H54 (cell line): ENCODE measurements around the gene TACC3.

Experiments
- DNase-seq: peaks from one replicate; pipeline ENCODE4 v3.0.0; 2011; ENCODE audit warnings: low spot score, mixed read lengths; ENCODE audit not compliant: insufficient read length
- FAIRE-seq: peaks from 3 replicates; lab custom pipeline; 2011; peaks lifted over from hg19 to GRCh38; lab: Jason Lieb, UNC
- POLR2A ChIP-seq: IDR thresholded peaks from 2 replicates; pipeline ENCODE4 v1.6.1; 2011; ENCODE audit warnings: low read depth, mild to moderate bottlenecking, low read length

TACC3 gene

GRCh38 chr4:1759170-1759817 lies 38.0 kb downstream of the TACC3 start:
- DNase-seq (no peak), FAIRE-seq (no peak)
- no peak for TF ChIP-seq POLR2A

- DNase-seq (no peak), FAIRE-seq (no peak)
- no peak for TF ChIP-seq POLR2A
Observed at GRCh38 chr4:1759818-1760223, 38.5 kb downstream of the TACC3 start.

DNA sequence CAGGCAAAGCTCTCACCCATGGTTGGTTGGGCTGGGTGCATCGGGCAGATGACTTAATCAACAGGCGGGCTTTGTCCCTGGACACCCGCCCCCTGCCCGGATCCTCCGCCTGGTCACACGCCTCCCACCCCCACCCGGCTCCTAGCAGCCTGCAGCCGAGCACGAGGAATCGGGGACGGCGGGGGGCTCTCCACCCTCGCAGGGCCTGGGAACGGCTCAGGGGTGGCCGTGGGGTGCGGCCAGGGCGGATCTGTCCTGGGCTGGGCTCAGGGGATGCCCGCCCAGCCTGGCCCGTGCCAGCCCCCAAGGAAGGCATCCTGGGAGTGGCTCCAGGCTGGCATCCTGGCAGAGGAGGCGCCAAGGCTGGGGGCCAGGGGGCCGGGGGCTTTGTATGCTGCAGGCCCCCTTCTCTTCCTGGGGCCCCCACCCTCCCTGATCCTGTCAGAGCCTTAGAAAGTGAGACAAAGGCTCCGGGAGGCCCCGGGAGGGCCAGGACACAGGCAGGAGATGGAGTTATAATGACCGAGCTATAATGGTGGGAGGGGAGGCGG lies 39.3 kb downstream of the TACC3 start:
- TF ChIP-seq POLR2A = no peak
- FAIRE-seq (no peak), DNase-seq (no peak)

DNA sequence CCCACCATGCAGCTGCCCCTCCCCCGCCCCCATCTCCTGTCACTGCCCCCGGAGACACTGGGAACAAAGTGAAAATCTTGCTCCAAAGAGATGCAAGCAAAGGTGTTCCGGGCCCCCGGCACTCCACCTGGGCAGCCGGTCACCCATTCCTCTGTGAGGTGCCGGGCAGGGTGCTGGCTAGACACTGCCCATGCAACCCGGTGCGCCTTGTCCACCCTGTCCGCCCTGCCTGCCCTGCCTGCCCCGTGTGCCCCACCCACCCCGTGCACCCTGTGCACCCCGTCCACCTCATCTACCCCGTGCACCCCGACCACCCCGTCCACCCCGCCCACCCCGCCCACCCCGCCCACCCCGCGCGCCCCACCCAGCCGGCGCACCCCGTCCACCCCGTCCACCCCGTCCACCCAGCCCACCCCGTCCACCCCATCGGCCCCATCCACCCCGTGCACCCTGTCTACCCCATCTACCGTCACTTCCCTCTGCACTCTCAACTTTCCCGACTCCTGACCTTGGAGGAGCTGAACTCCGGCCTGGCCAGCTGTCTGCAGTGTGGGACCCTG lies 39.9 kb downstream of the TACC3 start:
- TF ChIP-seq POLR2A = no peak
- no peak for FAIRE-seq
- no peak for DNase-seq

DNA sequence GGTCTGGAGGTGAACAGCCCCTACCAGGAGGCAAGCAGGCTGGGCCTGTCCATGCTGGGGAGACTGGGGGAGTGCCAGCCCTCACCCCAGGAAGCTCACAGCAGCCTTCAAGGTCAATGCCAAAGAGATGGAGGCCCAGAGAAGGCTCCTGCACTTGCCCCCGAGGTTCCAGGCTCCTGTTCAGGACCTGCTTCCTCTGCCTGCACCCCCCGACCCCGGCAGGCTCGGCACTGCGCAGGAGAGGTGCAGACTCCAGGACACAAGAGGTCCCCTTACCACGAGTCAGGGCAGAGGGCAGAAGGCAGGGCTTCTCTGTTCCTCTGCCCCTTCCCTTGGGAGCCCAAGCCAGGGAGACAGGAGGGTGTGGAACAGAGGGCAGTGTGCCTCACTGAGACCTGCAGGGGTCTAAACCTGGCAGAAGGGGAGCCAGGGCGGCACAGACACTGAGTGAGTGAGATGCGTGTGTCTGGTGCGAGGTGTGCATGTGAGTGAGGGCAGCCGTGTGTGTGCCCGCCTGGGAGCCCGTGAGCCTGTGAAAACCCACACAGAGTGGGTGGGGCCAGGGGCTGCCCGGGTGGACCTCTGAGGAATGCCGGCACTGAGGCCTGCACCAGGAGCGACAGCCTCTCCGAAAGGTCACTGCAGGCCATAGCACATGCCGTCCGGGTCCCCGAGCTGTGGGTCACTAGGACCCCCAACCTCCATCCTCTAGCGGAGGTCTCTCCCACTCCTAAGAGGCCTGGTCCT lies 41.1 kb downstream of the TACC3 start:
- FAIRE-seq = no peak
- no peak for TF ChIP-seq POLR2A
- DNase-seq = no peak

DNA sequence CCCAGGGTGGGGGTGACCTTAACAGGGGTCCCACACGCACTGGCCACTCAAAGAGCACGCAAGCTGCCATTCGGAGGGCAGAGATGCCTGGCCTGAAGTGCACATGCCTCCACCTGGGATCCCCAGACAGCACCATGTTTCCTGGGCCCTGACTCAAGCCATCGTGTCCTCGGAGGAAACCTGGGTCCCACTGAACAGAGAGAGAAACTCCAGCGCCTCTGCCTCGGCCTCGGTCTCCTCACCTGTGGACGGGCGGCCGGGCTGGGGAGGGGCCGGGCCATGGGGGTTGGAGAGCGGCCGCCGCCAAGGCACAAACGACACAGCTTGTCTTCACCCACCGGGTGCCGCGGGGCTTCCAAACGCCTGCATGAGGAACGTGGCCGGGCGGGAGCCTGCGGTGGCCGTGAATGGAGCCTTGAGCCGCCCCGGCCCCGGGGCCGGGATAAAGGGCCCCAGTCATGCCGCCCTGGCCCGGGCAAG lies 41.8 kb downstream of the TACC3 start:
- DNase-seq (no peak), FAIRE-seq (no peak)
- no peak for TF ChIP-seq POLR2A

- DNase-seq (no peak), FAIRE-seq (no peak)
- no peak for TF ChIP-seq POLR2A
Observed at GRCh38 chr4:1763550-1764080, 42.3 kb downstream of the TACC3 start.

GRCh38 chr4:1764670-1765069 lies 43.3 kb downstream of the TACC3 start:
- no peak for FAIRE-seq
- TF ChIP-seq POLR2A = no peak
- DNase-seq = no peak

GRCh38 chr4:1765409-1766072 lies 44.2 kb downstream of the TACC3 start:
- TF ChIP-seq POLR2A = no peak
- FAIRE-seq (no peak), DNase-seq (no peak)

DNA sequence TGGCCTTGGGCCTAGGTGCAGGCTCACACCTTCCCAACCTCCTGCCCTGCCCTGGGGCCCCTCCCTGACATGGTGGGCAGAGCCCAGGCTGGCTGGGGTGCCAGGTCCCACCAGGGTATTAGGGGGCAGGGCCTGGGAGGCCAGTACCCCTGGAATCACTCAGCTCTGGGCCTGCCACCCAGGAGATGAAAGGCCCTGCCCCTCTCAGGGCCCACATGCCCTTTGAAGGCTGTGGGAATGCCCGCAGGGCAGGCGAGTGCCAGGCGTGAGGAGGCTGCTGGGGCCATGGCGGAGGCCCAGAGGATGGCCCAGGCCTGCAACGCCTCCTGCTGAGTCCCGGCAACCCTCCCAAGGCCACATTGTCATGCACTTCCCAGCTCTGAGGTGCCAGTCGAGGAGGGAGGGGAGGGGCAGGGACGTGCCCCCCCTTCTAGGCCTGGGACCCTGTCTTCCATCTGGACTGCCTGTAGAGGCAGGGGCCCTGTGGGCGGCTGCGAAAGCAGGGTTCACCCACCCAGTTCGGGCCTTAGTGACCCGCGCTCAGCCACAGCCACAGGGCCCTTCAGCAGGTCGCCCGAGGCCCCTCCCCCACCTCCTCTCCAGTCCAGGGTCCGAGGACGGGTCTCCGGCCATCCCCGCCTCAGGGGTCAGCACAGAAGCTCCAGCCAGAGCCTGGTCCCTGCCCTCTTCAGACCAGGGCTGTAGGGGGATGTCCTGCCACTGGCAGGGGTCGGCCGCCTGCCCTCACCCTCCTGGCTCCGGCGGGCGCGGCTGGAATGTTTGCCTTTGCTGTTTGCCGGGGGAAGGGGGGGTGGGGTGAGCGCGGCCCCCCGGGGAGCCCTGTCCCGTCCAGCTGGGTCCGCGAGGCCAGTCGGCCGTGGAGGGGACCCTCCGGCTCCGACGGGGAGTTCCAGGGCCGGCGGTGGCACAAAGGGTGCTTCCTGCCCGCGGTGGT lies 45.1 kb downstream of the TACC3 start:
- DNase-seq (no peak), FAIRE-seq (no peak)
- no peak for TF ChIP-seq POLR2A

- TF ChIP-seq POLR2A = no peak
- DNase-seq (no peak), FAIRE-seq (no peak)
Observed at GRCh38 chr4:1767061-1767769, 45.9 kb downstream of the TACC3 start.
